Endodermal cell (in vitro differentiated cells): Measurements from ENCODE around the gene MBD5. TPM values are rescaled to one million over a fixed set of nuclear protein-coding genes. Genes with fewer than 3 reads are reported as not detected.

Source experiments
- DNase-seq: peaks from one replicate; pipeline ENCODE4 v3.0.0-alpha.2; 2017
- H3K27ac ChIP-seq: 2 replicates; pipeline ENCODE4 v1.5.1; 2013; ENCODE audit warnings: mild to moderate bottlenecking, low read depth, low read length, moderate library complexity
- H3K27me3 ChIP-seq: 2 replicates; pipeline ENCODE4 v1.6.1; 2013; ENCODE audit warnings: mild to moderate bottlenecking, low read length, moderate library complexity; ENCODE audit not compliant: insufficient read depth, control insufficient read depth, poor library complexity, severe bottlenecking
- H3K36me3 ChIP-seq: 2 replicates; pipeline ENCODE4 v1.7.0; 2013; ENCODE audit warnings: mild to moderate bottlenecking, low read length, moderate library complexity; ENCODE audit not compliant: control insufficient read depth, insufficient read depth
- H3K4me1 ChIP-seq: one replicate; pipeline ENCODE4 v1.7.0; 2013; ENCODE audit warnings: low read length; ENCODE audit not compliant: control insufficient read depth, insufficient read depth
- H3K4me3 ChIP-seq: 2 replicates; pipeline ENCODE4 v1.5.1; 2013; ENCODE audit warnings: mild to moderate bottlenecking, low read length, moderate library complexity
- H3K9ac ChIP-seq: 2 replicates; pipeline ENCODE4 v1.6.1; 2013; ENCODE audit warnings: mild to moderate bottlenecking, low read length, moderate library complexity; ENCODE audit not compliant: poor library complexity, severe bottlenecking; ENCODE audit errors: extremely low read depth
- H3K9me3 ChIP-seq: 2 replicates; pipeline ENCODE4 v1.6.1; 2013; ENCODE audit warnings: mild to moderate bottlenecking, low read length, moderate library complexity; ENCODE audit not compliant: control insufficient read depth
- H3K27ac Mint-ChIP-seq: 2 replicates; pipeline ENCODE4 v1.8.0; 2020; ENCODE audit warnings: mixed read lengths
- H3K27me3 Mint-ChIP-seq: 2 replicates; pipeline ENCODE4 v1.8.0; 2021; ENCODE audit warnings: mild to moderate bottlenecking, mixed read lengths; ENCODE audit not compliant: insufficient read depth
- H3K36me3 Mint-ChIP-seq: 2 replicates; pipeline ENCODE4 v1.8.0; 2020; ENCODE audit warnings: low read depth, mixed read lengths
- H3K4me1 Mint-ChIP-seq: 2 replicates; pipeline ENCODE4 v1.8.0; 2020; ENCODE audit warnings: mixed read lengths
- H3K4me3 Mint-ChIP-seq: 2 replicates; pipeline ENCODE4 v1.8.0; 2020; ENCODE audit warnings: mild to moderate bottlenecking, moderate library complexity, mixed read lengths
- H3K9me3 Mint-ChIP-seq: 2 replicates; pipeline ENCODE4 v1.8.0; 2020; ENCODE audit warnings: mild to moderate bottlenecking, mixed read lengths
- CTCF ChIP-seq: fragments of 200-600 bp; sonication (generic); conservative IDR thresholded peaks from 2 replicates; pipeline ENCODE4 v1.5.0; 2021; ENCODE audit warnings: antibody characterized with exemption, mild to moderate bottlenecking
- WGBS, 2 experiments: methylation state at CpG; one replicate each; pipeline versions ENCODE4 v1.1.5 to v1.1.7; 2013; ENCODE audit warnings: missing lambda C conversion rate in 2 of 2, mixed read lengths in 1 of 2; ENCODE audit not compliant: insufficient coverage in 1 of 2, insufficient read length in 1 of 2; 5-methylcytosine and 5-hydroxymethylcytosine counted together
- total RNA-seq, 2 donors: library from RNA; stranded (reverse); fragmentation: NEBNext Ultra II Directional in 1 of 2; extraction: Animal tissue kit (Norgen Biotek cat#: 25700) in 1 of 2; gene quantifications; 2 replicates in 1 of 2; 3 replicates in 1 of 2; pipeline ENCODE4 v1.2.1, GENCODE V29; 2021

The MBD5 gene
- total RNA-seq, 2 donors from 2014 or later: 49.1 to 55.7 TPM

GRCh38 chr2:148565272-148565894, 544.5 kb downstream of the MBD5 start:
- H3K4me3 Mint-ChIP-seq: no peak overlapping the region
- Histone ChIP-seq H3K9ac (no peak overlapping the region), H3K27ac (no peak overlapping the region), H3K27me3 (peaks cover 50% of the 10 kb centered on the region), H3K4me3 (no peak overlapping the region), H3K9me3 (no peaks in the 10 kb centered on the region), H3K36me3 (no peaks in the 10 kb centered on the region), H3K4me1 (peaks cover 5% of the 10 kb centered on the region)
- WGBS, 2 experiments: 75 to 85% methylated on average over 2 to 4 of the region's 4 CpGs
- H3K9me3 Mint-ChIP-seq: peaks cover 16% of the 10 kb centered on the region
- peaks cover 17% of the 10 kb centered on the region for H3K4me1 Mint-ChIP-seq
- H3K36me3 Mint-ChIP-seq: no peaks in the 10 kb centered on the region
- peak; percentile 54 for DNase-seq
- peak; percentile 70 for TF ChIP-seq CTCF
- H3K27me3 Mint-ChIP-seq: peaks cover 62% of the 10 kb centered on the region
- H3K27ac Mint-ChIP-seq: no peak overlapping the region

Other genes with a start within 250 kb of the MBD5 start
- gene ACVR2A, start 176.1 kb upstream of the MBD5 start, total RNA-seq: 10 to 100 TPM; 19.9 to 24.1 TPM
- gene ORC4, start 354 bp upstream of the MBD5 start, total RNA-seq: 10 to 100 TPM; 57.8 to 61.0 TPM